ENCODE results near the gene EEF1A2.

The EEF1A2 gene

GRCh38 chr20:63466861-63467260 is 32.0 kb downstream of the EEF1A2 start:
- no peak for DNase-seq

DNA sequence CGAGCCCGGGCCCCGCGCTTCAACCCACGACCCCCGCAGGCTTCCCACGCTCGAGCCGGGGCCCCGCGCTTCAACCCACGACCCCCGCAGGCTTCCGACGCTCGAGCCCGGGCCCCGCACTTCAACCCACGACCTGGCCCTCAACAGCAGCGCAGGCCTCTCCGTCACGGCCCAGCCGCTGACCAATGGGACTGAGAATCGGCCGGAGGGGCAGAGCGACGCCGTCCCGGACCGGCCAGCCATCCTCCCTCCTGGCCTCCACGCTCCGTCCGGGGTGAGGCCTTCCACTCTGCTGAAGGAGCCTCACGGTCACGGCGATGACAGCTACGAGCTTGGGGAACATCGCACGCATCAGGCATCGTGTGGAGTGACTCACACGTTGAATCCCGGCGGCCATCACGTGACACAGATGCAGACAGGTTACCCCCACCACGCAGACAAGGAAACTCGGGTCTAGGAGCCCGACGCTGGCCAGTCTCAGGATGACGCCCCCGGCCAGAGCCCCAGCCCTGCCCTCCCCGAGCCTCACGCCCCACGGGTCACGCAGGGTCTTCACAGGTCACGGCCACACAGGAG is 32.5 kb downstream of the EEF1A2 start:
- no peak for DNase-seq

- no peak for DNase-seq
Observed at GRCh38 chr20:63465380-63466249, 33.3 kb downstream of the EEF1A2 start.

GRCh38 chr20:63464289-63464635 is 34.6 kb downstream of the EEF1A2 start:
- DNase-seq: no peak

- no peak for DNase-seq
Observed at GRCh38 chr20:63463400-63464288, 35.2 kb downstream of the EEF1A2 start.

DNA sequence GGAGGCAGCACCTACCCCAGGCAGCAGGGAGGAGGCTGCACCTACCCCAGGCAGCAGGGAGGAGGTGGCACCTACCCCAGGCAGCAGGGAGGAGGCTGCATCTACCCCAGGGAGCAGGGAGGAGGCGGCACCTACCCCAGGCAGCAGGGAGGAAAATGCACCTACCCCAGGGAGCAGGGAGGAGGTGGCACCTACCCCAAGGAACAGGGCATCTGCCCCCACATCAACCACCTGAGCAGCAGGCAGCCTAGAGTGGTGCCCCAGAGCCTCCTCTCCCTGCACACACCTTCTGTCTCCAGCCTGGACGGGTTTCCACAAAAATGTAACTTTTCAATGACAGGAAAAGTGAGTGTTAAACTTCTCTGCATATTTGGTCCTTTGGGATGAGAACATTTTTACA is 36.6 kb downstream of the EEF1A2 start:
- no peak for DNase-seq

DNA sequence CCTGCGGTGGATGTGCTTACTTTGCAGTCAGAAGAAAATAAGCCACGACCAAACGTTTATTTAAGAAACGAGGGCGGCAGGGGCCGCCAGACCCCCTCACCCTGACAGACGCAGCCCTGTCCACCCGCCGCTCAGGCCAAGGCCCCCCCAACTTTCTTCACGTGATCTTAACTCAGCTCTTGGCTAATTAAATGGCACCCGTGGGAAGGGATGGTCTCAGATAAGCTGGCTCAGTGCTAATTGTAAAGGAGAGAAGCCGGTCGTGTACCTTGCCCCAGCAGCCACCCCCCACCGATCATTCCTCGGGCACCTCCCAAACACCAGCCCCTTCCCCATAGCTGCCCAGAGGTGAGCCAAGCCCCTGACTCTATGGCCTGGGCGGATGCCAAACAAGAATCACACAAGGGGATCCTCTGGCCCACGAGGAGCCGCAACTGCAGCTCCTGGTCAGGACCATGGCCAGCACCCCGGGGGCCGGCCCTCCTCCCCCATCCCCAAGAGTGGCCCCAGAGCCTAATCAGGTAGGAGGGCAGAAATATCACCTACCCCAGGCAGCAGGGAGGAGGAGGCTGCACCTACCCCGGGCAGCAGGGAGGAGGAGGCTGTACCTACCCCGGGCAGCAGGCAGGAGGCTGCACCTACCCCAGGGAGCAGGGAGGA is 37.6 kb downstream of the EEF1A2 start:
- DNase-seq: no peak

DNA sequence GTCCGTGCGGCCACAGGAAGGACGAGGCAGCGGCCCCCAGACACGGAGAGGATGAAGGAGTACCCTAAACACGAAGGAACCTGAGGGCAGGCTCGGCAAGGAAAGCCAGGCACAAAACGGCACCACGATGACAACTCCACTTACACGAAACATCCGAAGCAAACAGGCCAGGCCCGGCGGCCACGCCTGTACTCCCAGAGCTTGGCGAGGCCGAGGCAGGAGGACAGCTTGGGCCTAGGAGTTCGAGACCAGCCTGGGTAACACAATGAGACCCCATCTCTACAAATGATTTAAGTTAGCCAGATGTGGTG is 39.9 kb downstream of the EEF1A2 start:
- no peak for DNase-seq

DNA sequence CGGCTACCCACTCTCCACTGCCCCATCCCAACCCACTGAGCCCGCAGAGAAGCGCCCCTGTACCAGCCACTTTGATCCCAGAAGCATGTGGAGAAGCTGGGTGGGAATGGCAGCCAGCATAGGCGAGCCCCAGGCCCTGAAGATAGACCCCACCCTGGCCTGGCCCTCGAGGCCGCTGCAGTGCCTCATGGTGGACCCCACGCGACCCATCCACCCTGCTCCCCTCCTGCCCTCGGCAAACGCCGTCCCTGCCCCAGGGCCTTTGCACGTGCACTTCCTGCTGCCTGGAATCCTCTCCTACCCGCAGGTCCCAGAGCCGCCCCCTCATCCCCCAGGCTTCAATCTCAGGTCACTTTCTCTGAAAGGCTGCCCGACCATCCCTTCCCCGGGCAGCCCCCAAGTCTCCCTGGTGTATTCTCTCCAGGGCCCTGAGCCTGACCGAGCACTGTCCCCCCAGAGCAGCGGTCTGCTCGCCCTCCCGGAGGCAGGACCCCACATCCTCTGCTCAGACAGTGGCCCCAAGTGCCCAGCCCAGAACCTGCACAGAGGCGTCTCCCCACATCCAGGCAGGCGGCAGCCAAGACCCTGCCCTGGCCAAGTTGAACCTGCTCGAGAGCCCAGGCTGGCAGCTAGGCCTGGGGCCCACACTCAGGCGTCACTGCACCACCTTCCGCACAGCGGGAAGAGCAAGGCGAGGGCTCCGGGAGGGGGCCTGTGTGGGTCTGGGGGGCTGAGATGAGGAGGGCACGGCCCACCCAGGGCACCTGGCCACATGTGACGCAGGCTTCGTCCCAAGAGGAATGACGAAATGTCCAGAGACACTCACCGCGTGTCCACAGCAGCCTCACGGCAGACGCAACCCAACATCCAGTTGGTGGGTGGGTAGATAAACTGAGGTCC is 40.5 kb downstream of the EEF1A2 start:
- no peak for DNase-seq

DNA sequence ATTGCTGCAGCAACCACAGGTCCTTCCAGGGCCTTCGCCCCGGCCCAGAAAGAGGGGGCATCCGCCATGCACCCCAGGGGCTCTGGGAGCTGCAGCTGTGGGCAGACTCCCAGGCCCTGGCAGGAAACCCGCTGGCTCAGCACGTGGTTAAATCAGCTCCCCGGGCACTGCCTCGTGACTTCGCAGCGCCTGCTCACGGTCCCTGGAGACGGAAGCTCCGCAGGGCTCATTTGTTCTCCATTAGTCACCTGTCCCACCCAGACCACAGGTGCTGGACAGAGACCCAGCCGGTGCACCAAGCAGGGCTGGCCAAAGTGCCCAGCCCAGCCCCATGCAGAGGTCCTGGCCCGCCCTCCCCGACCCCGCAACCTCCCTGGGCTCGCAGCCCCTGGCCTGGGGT is 41.1 kb downstream of the EEF1A2 start:
- DNase-seq: no peak

- no peak for DNase-seq
Observed at GRCh38 chr20:63456429-63457284, 42.2 kb downstream of the EEF1A2 start.

GRCh38 chr20:63455568-63455859 is 43.4 kb downstream of the EEF1A2 start:
- DNase-seq: no peak

DNA sequence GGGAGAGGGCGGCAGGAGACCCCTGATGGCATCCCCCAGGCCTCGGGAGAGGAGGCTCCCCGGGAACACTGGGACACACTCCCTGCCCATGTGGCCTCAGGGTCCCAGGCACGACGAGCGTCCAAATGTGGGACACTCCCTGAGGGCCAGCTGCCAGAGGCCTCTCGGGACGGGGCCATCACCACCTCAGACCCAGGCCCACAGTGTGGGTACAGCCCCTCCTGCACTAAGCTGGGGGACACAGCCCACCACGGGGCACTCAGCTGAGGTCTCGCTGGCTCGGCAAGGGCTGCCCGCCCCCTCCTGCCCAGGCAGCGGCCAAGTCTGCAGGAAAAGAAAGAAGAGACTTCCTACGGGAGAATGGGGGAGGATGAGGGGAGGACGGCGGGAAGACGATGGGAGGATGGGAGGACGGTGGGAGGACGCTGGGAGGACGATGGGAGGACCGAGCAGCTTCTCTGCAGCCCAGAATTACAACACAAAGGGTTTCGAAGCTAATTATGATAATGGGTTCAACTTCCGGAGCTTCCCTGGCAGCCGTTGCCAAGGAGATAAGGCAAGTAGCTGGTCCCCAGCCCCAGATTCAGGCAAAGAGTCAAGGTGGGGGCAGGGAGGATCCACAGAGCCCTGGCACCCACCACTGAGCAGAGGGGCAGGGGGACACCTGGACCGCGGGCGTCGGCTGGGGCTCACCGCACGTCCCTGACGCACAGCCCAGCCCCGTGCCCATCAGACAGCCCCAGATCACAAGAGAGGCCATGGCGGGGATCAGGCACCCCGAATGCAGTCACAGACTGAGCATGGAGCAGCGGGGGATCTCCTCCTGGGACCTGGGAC is 43.9 kb downstream of the EEF1A2 start:
- no peak for DNase-seq

DNA sequence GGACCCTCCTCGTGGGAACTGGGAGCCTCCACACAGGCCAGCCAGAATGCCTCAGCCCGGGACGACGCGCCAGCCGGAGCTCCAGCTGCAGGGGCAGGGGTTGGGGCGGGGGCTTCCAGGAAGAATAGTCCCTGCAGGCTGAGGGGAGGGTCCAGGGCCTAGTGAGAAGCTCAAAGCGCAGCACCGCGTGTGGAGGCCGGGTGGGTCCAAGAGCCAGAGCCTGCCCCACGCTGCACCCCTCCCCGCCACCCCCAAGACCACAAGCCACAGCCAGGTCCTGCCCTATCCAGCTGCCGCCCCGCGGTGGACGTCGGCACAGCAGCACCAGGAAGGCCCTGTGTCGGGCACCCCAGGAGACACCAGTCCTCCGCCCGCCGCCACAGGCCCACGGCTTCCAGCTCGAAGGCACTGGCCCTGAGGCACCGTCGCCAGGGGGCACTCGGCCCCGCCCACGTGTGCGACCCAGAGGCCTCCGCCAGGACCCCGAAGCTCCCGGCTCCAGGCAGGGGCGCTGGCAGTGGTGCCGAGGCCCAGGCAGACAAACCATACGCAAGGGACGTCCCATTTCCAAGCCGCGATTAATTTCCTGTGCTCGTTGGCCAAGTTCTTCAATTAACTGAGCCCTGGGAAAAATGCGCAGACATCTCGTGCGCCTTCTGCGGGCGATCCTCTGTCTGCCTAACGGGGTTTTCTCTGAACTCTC is 45.9 kb downstream of the EEF1A2 start:
- peak; percentile 29 for DNase-seq

DNA sequence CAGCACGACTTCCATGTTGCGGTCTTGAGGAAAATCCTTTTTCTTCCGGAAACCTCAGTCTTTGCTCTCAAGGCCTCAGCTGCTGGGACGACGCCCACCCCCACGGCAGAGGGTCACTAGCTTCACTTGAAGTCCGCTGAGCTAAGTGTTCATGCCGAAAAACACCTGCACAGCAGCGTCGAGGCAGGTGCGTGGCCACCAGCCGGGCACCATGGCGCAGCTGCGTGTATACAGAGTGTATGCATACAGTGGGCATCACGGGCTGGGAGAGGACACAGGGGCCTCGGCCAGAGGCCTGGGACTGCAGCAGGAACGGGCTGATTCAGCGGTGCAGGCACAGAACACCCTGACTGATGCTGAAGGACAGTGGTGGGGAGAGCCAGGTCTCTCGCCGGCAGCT is 46.5 kb downstream of the EEF1A2 start:
- DNase-seq: no peak

DNA sequence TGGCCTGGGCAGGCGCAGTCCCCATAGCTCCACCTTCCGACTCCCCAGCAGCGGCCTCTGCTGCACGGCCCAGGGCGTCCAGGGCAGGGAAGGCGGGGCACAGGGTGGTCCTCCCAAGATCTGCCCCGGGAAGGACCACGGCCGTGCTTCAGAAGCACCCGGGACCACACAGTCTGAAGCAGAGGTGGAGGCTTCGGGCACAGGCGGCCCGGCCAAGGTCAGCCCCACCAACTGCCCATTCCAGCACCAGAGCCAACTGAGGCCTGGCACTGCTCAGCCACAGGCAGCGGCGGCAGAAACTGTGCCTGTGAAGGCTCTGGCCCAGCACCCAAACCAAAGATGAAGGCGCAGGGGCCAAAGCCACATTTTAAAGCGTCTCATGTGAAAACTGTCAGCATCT is 47.1 kb downstream of the EEF1A2 start:
- no peak for DNase-seq

- DNase-seq: no peak
Observed at GRCh38 chr20:63449796-63450730, 48.8 kb downstream of the EEF1A2 start.

- DNase-seq: no peak
Observed at GRCh38 chr20:63449025-63449424, 49.9 kb downstream of the EEF1A2 start.

DNA sequence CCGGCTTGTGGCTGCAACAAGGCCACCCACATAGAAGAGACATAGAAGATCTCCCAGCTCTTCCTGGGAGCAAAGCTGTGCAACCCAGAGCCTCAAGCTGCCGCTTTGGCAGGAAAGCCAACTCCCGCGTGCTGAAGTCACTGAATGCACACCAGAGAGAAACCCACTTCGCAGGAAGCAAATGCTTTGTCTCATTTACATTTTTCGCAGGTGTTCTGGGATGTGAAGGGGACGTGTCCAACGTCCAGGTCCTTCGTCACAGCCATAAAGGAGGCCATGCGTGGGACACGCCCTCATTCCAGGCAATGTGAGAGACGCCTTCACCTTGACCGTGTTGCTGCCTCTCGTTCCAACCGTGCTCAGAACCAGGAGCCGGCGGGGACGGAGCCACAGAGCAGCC is 50.9 kb downstream of the EEF1A2 start:
- DNase-seq: no peak

All from activated T-cell treated with anti-CD3 and anti-CD28 coated beads, Interleukin-2, amount 50 U/mL, for 1 hour (primary cell).